OCI-LY3 (cell line): ENCODE measurements around the gene NDST1.

Experiments
- H2AFZ ChIP-seq: fragments of 200-600, 300-600 bp; shearing (Covaris generic); 2 replicates; pipeline ENCODE4 v1.6.0; 2014; ENCODE audit warnings: antibody characterized with exemption, low read depth, low read length
- H3K27ac ChIP-seq: fragments of 200-600, 300-600 bp; sonication (generic); 2 replicates; pipeline ENCODE4 v1.5.1; 2014; ENCODE audit warnings: mild to moderate bottlenecking, low read length, moderate library complexity, mixed read lengths
- H3K27me3 ChIP-seq: fragments of 200-600, 300-600 bp; sonication (generic); 2 replicates; pipeline ENCODE4 v1.6.1; 2014; ENCODE audit warnings: low read depth, low read length, mixed read lengths
- H3K36me3 ChIP-seq: fragments of 200-600, 300-600 bp; sonication (generic); replicated peaks from 2 replicates; pipeline ENCODE3; 2014; ENCODE audit warnings: low read depth, low read length, mixed read lengths
- H3K4me1 ChIP-seq: fragments of 300-600, 200-600 bp; sonication (generic); 2 replicates; pipeline ENCODE4 v1.6.1; 2014; ENCODE audit warnings: low read length, mixed read lengths
- H3K4me2 ChIP-seq: fragments of 200-600, 300-600 bp; sonication (generic); 2 replicates; pipeline ENCODE4 v1.6.1; 2014; ENCODE audit warnings: low read length, mixed read lengths
- H3K4me3 ChIP-seq: fragments of 300-600, 200-600 bp; sonication (generic); 2 replicates; pipeline ENCODE4 v1.5.1; 2014; ENCODE audit warnings: antibody characterized with exemption, mild to moderate bottlenecking, low read length, moderate library complexity
- H3K79me2 ChIP-seq: fragments of 300-600, 200-600 bp; shearing (Covaris generic); 2 replicates; pipeline ENCODE4 v1.6.1; 2014; ENCODE audit warnings: mild to moderate bottlenecking, low read length, mixed read lengths
- H3K9ac ChIP-seq: fragments of 300-600, 200-600 bp; shearing (Covaris generic); 2 replicates; pipeline ENCODE4 v1.6.0; 2014; ENCODE audit warnings: mild to moderate bottlenecking, low read length, moderate library complexity
- H3K9me3 ChIP-seq: fragments of 200-600, 300-600 bp; shearing (Covaris generic); 2 replicates; pipeline ENCODE4 v1.6.1; 2014; ENCODE audit warnings: low read length, mixed read lengths; ENCODE audit not compliant: insufficient read depth
- H4K20me1 ChIP-seq: fragments of 200-600, 300-600 bp; sonication (generic); 2 replicates; pipeline ENCODE4 v1.6.1; 2016; ENCODE audit warnings: low read length, mixed read lengths; ENCODE audit not compliant: insufficient read depth
- EZH2phosphoT487 ChIP-seq: fragments of 200-600 bp; shearing (Covaris generic); IDR thresholded peaks from 2 replicates; pipeline ENCODE4 v1.6.1; 2018; ENCODE audit warnings: antibody characterized with exemption, mixed run types, low read depth
- TF ChIP-seq, protein P1 (sequence below): fragments of 200-600, 300-600 bp; sonication (generic); IDR thresholded peaks from 2 replicates; pipeline ENCODE4 v1.5.1; 2014; ENCODE audit warnings: antibody characterized with exemption, low read length, low read depth

NDST1 gene

DNA sequence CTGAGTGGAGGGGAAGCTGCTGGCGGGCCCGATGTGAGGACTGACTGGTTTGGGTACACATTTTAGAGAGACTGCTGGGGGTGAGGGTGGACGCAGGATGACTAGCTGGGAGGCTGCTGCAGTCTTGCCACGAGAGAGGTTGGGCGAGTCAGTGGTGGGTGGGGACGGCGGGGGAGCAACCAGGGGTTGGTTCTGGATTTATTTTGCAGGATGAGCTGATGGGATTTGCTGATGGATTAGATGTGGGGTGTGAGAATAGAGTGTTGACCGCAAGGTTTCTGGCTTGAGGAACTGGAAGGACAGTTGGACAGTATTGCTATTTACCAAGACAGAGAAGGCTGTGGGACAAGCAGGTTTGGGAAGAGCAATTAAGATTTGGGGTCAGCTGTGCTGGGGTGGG, 5.8 kb upstream of the NDST1 start:
- no peak overlapping the region for H3K4me3 ChIP-seq
- H2AFZ ChIP-seq, result no peak overlapping the region
- 0 out of 2 replicates have a peak, but pooled peaks cover 3% of the 10 kb centered on the region for H4K20me1 ChIP-seq

DNA sequence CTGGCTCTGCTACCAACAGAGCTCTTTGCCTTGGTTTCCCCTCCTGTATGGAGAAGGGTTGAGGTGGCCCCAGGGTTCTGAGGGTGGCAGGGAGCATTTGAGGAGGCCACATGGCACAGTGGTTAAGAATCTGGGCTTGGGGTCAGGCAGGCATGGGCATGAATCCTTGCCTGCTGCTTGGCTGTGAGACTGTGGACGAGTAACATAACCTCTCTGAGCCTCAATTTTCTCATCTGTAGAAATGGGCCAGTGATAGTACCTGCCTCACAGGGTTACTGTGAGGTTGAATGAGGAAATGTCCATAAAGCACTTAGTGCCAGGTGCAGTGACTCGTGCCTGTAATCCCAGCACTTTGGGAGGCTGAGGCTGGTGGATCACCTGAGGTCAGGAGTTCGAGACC, 5.1 kb upstream of the NDST1 start:
- no peak overlapping the region for H3K4me2 ChIP-seq
- no peak overlapping the region for H3K4me3 ChIP-seq
- no peak overlapping the region for H3K27ac ChIP-seq
- no peak overlapping the region for H3K9ac ChIP-seq
- no peak overlapping the region for H2AFZ ChIP-seq
- H3K79me2 ChIP-seq, result peaks cover 14% of the 10 kb centered on the region; the same call in 1 of the 2 replicates
- H3K4me1 ChIP-seq, result no peaks in the 10 kb centered on the region
- H3K36me3 ChIP-seq, result no peaks in the 10 kb centered on the region
- H4K20me1 ChIP-seq, result 0 out of 2 replicates have a peak, but pooled peaks cover 3% of the 10 kb centered on the region
- H3K9me3 ChIP-seq, result no peaks in the 10 kb centered on the region
- TF ChIP-seq EZH2phosphoT487, result no peak
- TF ChIP-seq, protein P1, sequence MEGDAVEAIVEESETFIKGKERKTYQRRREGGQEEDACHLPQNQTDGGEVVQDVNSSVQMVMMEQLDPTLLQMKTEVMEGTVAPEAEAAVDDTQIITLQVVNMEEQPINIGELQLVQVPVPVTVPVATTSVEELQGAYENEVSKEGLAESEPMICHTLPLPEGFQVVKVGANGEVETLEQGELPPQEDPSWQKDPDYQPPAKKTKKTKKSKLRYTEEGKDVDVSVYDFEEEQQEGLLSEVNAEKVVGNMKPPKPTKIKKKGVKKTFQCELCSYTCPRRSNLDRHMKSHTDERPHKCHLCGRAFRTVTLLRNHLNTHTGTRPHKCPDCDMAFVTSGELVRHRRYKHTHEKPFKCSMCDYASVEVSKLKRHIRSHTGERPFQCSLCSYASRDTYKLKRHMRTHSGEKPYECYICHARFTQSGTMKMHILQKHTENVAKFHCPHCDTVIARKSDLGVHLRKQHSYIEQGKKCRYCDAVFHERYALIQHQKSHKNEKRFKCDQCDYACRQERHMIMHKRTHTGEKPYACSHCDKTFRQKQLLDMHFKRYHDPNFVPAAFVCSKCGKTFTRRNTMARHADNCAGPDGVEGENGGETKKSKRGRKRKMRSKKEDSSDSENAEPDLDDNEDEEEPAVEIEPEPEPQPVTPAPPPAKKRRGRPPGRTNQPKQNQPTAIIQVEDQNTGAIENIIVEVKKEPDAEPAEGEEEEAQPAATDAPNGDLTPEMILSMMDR, result no peak
- no peaks in the 10 kb centered on the region for H3K27me3 ChIP-seq

More for the DNA sequence above, 5.8 kb upstream of the NDST1 start:
- Histone ChIP-seq H3K4me2 (no peak overlapping the region), H3K27ac (no peak overlapping the region), H3K4me1 (no peaks in the 10 kb centered on the region), H3K79me2 (peaks cover 14% of the 10 kb centered on the region; the same call in 1 of the 2 replicates), H3K36me3 (no peaks in the 10 kb centered on the region), H3K9me3 (no peaks in the 10 kb centered on the region), H3K27me3 (no peaks in the 10 kb centered on the region), H3K9ac (no peak overlapping the region)
- TF ChIP-seq, protein P1, result no peak
- TF ChIP-seq EZH2phosphoT487, result no peak

DNA sequence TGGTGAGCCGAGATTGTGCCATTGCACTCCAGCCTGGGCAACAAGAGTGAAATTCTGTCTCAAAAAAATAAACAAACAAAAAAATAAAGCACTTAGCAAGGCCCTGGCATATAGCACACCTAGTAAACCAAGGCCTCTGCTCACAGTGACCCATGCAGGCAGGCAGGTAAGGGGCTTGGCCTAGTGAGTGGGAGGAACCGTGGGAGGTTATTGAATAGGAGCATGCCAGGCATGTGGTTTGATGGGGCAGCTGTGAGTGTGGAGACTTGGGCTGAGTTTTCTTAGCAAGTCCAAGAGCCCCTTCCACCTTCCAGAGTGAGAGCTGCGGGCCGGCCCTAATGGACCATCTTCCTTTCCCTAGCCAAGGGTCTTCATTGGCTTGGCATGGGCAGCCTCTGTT, 4.5 kb upstream of the NDST1 start:
- no peak overlapping the region for H3K4me3 ChIP-seq
- no peak overlapping the region for H3K27ac ChIP-seq
- no peaks in the 10 kb centered on the region for H3K36me3 ChIP-seq
- no peak overlapping the region for H2AFZ ChIP-seq
- H3K9ac ChIP-seq, result no peak overlapping the region
- TF ChIP-seq EZH2phosphoT487, result no peak
- 0 out of 2 replicates have a peak, but pooled peaks cover 3% of the 10 kb centered on the region for H4K20me1 ChIP-seq
- H3K4me1 ChIP-seq, result no peaks in the 10 kb centered on the region
- H3K27me3 ChIP-seq, result no peaks in the 10 kb centered on the region
- H3K9me3 ChIP-seq, result no peaks in the 10 kb centered on the region
- peaks cover 14% of the 10 kb centered on the region; the same call in 1 of the 2 replicates for H3K79me2 ChIP-seq
- H3K4me2 ChIP-seq, result no peak overlapping the region

DNA sequence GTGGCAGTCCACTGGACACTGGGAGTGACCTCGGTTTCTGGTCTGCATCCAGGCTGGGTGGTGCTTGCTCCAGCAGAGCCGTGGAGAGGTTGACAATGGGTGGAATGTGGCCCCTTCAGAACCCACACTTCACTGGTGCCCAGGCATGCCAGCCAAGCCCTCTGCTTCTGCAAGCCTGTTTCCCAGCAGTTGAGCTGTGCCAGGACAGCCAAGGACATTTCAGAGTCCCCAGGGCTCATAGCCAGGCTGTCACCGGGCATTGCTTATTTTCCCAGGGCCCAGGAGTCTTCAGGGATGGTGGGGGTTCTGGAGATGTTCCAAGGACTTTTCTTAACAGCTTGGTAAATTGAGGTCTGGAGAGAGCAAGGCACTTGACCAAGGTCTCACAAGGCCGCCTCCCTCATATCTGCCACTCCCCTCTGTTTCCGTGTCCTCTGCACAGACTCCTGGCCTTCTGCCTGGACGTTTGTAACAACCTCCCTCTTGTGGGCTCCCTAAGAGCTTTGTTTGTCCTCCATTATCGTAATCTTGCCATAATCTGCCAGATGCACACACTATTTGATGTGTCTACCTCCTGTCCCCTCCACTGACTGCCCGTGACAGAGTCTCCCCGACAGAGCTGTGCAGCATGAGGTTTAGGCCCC, 3.8 kb upstream of the NDST1 start:
- H4K20me1 ChIP-seq, result 0 out of 2 replicates have a peak, but pooled peaks cover 3% of the 10 kb centered on the region
- peaks cover 14% of the 10 kb centered on the region; the same call in 1 of the 2 replicates for H3K79me2 ChIP-seq
- H3K36me3 ChIP-seq, result no peaks in the 10 kb centered on the region
- no peak overlapping the region for H2AFZ ChIP-seq
- no peak overlapping the region for H3K4me2 ChIP-seq
- no peaks in the 10 kb centered on the region for H3K4me1 ChIP-seq
- TF ChIP-seq EZH2phosphoT487, result no peak
- TF ChIP-seq, protein P1, result no peak
- H3K27me3 ChIP-seq, result no peaks in the 10 kb centered on the region
- H3K9me3 ChIP-seq, result no peaks in the 10 kb centered on the region
- H3K27ac ChIP-seq, result no peak overlapping the region
- H3K9ac ChIP-seq, result no peak overlapping the region
- no peak overlapping the region for H3K4me3 ChIP-seq
